Endometrial microvascular endothelial cells (primary cell): ENCODE results near the gene LRP4. TPM values are rescaled to one million over a fixed set of nuclear protein-coding genes. Genes with fewer than 3 reads are reported as not detected.

Experiments
- in situ Hi-C: cut with HindIII; loops from 2 replicates; pipeline ENCODE4 v1.10.0; 2017; ENCODE audit warnings: low sequenced_read_pairs, low pct_unique_long_range_greater_than_20kb; ENCODE audit errors: inconsistent ontology term
- total RNA-seq: library from RNA; depleted of rRNA; stranded (reverse); fragments of >200 nt; gene quantifications from one replicate; pipeline ENCODE4 v1.2.3, GENCODE V29; 2015; ENCODE audit errors: inconsistent ontology term

Gene LRP4
- total RNA-seq, 1 donor from 2014 or later = 0.19 TPM

DNA sequence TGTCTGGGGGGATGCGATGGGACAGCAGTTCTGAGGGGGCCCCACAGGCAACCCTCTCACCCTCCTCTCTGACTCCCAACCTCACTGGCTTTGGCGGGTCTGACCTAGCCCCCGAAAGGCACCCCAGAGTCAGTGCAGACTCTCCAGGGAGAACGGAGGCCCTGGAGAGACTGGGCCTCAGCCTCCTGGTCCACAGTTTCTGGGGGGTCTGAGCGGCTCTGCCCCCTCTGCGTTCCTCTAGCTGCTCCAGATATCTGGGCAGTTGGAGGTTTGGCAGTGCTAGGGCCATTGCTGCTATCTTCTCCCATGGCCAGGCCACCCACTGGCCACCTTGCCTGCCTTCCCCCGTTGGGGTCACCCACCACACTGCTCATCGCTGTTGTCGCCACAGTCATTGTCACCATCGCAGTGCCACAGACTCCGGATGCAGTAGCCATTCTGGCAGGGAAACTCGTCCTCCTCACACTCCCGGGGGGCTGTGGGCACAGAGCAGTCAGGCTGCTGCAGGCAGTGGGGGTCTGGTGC, 18.8 kb downstream of the LRP4 start:
- in situ Hi-C loops = no loop called here

DNA sequence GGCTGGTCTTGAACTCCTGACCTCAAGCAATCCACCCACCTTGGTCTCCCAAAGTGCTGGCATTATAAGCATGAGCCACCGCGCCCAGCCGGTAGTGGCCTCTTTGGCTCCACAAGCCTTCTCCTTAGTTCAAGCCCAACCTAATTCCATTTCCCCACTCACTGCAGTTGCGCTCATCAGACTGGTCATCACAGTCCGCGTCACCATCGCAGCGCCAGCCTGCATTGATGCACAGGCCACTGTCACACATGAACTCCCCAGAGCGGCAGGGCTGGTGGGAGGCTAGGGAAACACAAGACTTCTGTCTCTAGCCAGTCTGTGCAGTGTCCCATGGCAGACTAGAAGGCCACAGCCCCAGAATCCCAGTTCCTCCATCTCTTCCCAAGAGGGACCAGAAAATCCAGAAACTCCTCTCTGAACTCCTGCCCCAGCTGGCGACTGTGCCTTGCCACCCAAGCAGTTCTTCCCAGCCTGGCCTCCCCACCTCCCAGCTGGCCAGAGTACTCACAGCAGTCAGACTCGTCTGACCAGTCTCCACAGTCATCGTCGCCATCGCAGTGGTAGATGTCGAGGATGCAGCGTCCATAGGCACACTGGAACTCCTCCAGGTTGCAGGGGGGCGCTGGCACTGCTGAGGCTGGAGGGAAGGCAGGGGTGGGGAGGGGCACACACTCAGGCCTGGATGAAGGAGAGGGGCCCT, 19.8 kb downstream of the LRP4 start:
- in situ Hi-C loops = no loop called here

DNA sequence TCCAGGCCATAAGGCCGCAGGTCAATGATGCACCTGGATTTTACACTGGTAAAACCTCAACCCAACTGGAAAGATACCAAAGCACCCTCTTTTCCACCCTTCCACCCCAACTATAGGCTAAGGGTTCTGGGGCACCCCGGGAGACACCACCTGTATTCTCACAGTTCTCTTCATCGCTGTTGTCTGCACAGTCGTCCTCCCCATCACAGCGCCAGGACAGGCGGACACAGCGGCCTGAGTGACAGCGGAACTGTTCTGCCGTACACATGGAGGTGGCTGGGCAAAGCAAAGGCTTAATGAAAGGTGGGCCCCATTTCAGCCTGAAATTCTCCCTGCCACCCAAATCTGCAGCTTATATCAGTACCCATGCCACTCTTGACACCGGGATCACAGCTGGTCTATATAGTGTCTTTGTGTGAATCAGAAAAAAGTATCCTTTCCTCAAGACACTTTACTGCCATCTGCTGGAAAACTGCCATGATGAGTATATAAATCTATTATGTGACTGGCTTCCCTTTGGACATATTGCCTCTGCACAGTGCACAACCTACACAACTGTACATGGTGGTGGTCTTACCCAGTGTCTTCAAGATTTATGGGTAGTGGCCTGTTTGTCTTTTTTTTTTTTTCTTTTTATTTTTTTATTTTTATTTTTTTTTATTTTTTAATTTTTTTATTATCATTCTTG, 21.5 kb downstream of the LRP4 start:
- in situ Hi-C loops = no loop called here

DNA sequence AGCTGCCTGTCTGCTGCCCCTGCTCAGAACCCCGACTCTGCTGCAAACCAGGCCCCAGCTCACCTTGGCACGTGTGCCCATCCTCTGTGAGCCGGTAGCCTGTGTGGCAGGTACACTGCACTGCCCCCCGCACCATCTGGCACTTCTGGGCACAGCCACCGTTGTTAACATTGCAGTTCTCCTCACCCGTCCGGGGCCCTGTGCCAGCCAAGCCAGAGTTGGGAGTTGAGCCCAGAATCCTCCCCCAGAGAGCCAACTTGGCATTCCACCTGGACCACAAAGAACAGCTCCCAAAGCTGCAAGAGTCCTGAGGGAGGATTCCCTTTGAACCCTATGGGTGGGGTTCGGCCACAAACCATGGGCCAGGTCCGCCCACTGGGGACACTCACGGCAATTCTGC, 22.5 kb downstream of the LRP4 start:
- in situ Hi-C loops = no loop called here

DNA sequence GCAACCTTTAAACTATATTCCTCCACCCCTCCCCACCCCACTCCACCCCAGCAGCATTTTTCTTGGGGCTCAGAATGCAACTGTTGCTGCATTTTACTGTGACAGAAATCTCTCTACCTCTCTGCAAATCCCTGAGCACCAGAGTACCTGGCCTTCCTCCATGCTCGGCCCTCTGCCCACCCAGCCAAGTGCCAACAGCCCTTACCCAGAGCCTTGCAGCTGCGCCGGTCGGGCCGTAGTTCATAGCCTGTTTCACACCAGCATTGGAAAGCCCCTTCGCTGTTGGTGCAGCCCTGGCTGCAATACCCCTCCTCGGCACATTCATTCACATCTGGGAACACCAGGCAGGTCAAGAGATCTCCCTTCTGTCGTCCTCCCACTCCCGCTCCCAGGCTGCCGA, 23.4 kb downstream of the LRP4 start:
- in situ Hi-C loops = no loop called here

DNA sequence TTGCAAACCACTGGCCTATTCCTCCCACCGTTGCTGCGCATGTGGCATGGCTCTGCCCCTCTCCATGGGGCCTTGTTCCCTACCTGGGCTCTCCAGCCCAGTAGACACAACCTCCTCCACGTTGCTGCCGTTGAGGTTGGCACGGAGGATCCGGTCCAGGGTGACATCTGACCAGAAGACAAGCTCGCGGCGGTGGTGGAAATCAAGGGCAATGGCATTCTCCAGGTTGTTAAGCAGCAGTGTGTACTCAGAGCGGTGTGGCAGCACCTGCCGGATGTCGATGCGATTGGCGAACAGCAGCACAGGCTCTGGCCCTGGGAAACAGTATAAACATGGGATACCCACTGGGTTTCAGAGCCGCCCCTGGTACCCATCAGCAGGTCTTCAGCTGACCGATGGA, 23.8 kb downstream of the LRP4 start:
- in situ Hi-C loops = no loop called here

DNA sequence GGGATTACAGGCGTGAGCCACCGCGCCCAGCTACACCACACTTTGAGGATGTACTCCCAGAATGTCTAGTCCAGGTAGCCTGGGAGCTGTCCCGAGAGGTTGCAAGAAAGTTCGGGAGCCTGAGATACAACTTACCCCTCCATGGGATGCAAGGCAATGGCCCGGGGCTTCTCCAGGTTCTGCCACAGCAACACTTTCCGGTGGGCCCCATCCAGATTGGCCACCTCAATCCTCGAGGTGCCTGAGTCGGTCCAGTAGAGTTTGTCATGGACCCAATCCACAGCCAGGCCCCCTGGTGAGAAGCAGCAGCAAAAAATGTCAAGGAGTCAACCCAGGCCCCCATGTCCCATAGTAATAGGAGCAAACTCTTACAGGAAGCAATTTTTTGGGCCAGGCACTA, 25.5 kb downstream of the LRP4 start:
- in situ Hi-C loops = no loop called here

DNA sequence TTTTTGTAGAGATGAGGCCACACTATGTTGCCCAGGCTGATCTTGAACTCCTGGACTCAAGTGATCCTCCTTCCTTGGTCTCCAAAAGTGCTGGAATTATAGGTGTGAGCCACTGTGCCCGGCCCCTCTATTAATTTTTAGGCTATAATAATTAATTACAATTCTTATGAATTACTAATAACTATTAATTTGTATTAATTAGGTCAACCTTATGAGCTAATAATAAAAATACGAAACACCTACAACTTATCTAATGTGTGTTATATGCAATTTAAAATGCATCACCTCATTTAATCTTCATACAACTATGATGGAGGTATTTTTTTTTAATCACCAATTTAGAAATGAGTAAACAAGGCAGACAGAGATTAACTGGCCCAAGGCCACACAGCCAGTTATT, 26.2 kb downstream of the LRP4 start:
- in situ Hi-C loops = no loop called here

DNA sequence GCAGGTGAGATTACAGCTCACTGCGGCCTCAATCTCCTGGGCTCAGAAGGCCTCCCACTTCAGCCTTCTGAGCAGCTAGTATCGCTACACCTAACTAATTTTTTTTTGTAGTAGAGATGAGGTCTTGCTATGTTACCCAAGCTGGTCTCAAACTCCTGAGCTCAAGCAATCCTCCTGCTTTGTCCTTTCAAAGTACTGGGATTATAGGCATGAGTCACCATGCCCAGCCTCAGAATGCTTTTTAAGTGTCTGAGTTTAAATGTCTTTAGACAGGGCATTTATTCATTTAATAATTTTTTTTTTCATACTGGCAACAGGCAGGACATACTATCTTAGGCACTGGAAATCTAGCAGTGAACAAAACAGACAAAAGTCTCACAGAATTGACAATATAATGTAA, 27.7 kb downstream of the LRP4 start:
- in situ Hi-C loops = no loop called here

DNA sequence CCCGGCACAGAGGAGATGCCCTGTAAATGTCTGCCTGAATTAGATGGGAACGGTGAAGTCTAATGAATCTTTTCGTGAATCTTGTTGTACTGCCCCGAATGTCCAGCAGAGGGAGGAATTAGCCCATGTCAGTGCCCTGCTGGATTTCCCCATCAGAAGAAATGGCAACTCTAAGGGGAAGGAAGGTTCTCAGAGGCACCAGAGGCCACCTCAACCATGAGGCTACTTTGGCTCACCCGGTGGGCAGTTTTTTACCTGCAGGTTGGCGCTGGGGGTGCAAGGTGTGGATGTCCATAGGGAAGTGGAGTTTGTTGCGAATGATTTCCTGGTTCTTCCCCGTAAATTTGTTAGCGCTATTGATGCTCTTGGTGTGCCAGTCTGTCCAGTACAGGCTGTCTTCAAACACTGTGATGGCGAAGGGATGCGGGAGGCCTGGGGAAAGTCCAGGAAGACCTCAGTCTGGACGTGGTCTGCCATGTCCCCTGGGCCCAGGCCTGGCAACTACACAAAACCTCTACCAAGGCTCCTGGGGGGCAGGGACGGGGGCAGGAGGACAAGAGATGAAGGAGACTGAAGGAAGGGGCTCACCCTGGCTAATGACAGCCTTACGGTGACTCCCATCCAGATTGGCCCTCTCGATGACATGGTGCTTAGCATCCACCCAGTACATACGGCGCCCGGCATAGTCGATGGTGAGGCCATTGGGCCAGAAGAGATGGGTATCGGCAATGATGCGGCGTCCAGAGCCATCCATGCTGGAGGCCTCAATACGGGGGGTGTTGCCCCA, 28.5 kb downstream of the LRP4 start:
- in situ Hi-C loops = no loop called here

DNA sequence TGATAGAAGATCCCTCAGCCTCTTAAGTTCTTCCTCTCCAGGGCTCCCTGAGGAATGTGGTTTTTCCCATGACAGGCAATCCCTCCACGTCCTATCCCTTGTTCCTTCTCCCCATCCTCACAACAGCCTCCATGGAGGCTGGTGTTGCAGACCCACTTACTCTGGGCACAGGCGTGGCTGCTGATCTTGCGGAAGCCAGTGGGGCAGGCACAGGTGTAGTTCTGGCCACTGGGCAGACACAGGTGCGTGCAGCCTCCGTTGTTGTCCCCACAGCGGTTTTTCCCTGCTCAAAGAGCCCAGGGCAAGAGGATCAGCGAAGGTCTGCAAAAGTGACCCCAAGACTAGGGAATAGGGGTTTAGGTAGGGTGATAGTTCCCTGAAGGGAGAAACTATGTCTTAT, 29.1 kb downstream of the LRP4 start:
- in situ Hi-C loops = no loop called here

DNA sequence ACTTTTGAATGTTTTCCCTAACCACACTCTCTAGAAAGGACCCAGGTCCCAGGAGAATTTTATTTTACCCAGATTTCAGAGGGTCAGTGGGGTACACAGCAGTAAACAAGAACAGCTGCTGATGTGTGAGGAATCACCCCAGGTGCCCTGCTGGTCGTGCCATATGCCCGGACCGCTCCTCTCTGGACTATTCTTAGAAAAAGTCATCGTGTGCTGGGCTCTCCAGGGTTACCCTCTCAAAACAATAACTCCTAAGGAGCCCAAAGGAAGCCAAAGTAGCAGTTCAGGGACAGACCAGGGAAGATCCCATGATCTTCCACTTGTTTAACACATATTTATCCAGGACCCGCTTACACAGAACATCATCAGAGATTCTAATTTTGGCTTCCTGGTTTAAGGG, 29.7 kb downstream of the LRP4 start:
- in situ Hi-C loops = no loop called here

DNA sequence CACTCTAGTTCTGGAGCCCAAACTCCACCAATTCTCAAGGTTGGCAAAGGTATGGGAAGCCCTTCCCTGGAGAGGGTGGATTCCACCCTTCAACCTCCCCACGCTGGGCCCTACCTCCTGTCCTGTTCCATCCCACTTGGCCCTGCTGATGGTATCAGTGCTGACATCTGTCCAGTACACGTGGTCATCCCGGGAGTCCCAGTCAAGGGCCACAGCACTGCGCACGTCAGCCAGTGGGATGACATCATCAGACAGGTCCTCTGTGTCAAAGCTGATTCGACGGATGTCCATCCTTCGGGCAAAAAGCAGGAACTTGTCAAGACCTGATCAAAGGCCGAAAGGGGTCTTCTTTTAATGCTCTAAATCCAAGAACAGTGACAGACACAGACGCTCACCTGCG, 32.1 kb downstream of the LRP4 start:
- in situ Hi-C loops = no loop called here

DNA sequence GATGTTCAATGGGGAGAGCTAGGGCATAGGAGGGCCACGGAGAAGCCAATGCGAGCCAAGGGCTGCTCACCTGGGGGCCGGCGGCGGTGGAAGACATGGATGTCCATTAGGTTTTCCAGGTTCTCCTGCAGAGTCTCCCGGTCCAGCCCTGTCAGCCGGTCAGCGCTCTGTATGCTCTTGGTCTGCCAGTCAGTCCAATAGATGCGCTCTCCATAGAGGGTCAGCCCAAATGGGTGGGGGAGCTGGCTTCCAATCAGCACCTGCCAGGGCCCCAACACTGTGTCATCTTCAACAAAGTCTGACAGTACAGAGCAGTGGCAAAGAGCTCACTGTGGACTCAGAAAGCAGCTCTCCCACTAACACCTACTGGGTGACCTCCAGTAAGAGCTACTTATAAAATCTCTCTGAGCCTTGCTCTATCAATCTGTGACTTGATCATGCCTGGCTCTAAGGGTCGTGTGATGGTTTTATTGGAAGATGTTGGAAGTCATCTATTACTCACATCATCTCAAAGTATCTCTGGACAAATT, 39.2 kb downstream of the LRP4 start:
- in situ Hi-C loops = no loop called here

DNA sequence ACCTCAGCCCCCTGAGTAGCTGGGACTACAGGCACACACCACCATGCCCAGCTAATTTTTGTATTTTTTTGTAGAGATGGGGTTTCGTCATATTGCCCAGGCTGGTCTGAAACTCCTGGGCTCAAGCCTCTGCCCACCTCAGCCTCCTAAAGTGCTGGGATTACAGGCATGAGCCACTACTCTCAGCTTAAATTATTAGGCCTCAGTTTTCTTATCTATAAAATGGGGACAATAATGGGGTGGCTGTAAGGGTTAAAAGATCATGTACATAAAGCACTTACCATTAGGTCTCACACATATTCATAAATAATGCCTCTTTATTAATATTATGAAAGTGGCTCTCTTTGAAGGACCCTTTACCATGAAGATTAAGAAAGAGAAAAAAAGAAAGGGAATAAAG, 40.8 kb downstream of the LRP4 start:
- in situ Hi-C loops = no loop called here

DNA sequence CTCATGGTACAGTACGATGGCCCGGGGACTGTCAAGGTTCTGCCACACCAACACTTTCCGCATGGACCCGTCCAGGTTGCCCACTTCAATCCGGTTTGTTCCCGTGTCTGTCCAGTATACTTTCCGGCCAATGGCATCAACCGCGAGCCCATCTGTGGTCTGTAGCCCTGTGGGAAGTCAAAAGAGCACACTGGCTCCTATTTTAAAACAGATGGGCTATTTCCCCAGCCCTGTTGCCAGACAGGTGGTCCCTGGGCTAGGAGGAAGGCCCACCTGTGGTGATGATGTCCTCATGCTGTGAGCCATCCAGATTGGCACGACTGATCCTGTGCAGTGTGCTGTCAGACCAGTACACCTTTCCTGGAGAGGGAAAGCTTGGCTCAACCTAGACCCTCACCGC, 41.9 kb downstream of the LRP4 start:
- in situ Hi-C loops = no loop called here

DNA sequence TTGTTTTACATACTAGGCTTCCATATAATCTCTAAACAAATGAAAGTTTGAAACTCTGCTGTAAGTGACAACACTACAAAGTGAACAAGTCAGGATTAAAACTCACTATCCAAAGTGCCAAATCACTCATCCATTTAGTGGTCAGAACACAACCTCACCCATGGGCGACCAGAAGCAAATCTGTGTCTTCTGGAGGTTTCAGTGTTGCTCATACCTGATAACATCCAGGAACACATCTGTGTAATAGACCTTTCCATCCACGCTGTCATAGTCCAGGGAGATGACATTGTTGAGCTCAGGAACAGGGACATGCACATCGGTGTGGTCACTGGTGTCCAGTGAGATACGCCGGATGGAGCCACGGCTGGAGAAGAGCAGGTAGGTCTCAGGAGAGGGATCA, 43.8 kb downstream of the LRP4 start:
- in situ Hi-C loops = no loop called here

DNA sequence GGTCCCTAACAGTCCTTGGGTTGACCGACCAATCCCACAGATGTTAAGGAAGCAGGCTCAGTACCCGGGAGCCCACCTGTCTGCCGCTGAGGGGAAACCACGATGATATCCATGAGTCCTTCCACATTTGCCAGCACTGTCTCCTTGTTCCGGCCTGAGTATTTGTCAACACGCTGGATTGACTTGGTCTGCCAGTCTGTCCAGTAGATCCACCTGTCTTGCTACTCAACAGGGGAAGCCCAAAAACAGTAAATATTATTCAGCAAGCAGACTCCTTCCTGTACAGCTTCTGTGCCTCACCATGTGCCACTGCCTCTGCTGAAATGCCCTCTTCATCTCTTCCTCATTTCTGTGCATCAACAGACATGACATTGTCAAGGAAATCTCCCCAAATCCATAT, 49.4 kb downstream of the LRP4 start:
- in situ Hi-C loops = no loop called here

DNA sequence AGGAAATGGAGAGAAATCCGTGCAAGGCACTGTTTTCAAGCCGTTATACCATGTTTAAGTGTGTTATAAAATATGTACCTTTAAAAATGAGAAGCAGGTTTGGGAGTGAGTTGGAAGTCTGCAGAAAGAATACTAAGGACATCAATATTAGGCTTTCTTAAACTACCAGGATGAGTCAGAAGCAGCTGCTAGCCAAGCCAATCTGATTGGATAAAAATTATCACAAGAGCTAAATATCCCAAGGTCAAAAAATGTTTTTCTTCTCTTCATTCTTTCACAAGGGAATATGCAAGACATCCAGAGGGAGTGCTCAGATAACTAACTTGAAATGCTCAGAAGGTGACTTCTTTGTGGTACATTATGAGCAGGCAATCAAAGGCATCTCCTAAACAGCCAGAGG, 53.0 kb downstream of the LRP4 start:
- in situ Hi-C loops = no loop called here

DNA sequence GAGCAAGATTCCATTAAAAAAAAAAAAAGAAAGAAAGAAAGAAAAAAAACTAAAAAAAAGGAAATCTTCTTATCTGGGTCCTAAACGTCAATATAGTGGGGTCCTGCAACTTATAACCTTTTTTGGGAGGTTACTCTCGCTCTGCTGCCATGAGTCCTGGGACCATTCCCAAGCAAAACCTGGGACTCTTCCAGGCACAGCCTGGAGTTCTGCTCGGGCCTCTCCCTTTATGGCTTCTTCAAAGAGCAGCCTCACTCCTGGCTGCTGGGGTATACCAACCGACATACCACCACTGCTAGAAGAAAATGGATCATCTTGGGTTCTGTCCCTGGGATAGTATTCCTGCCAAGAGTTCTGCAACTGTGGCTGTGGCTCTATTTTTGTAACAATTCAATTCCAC, 58.1 kb downstream of the LRP4 start:
- in situ Hi-C loops = no loop called here
